C4-2B (cell line): ENCODE results near the gene COA3.

Source experiments
- H3K27ac ChIP-seq: fragments of 450-650 bp; 2 replicates; pipeline ENCODE4 v1.5.1; 2017
- CTCF ChIP-seq: fragments of 450-650 bp; conservative IDR thresholded peaks from 2 replicates; pipeline ENCODE4 v1.5.1; 2017; ENCODE audit warnings: mild to moderate bottlenecking
- ZFX ChIP-seq: fragments of 450-650 bp; IDR thresholded peaks from 2 replicates; pipeline ENCODE4 v1.6.1; 2017

COA3 gene

DNA sequence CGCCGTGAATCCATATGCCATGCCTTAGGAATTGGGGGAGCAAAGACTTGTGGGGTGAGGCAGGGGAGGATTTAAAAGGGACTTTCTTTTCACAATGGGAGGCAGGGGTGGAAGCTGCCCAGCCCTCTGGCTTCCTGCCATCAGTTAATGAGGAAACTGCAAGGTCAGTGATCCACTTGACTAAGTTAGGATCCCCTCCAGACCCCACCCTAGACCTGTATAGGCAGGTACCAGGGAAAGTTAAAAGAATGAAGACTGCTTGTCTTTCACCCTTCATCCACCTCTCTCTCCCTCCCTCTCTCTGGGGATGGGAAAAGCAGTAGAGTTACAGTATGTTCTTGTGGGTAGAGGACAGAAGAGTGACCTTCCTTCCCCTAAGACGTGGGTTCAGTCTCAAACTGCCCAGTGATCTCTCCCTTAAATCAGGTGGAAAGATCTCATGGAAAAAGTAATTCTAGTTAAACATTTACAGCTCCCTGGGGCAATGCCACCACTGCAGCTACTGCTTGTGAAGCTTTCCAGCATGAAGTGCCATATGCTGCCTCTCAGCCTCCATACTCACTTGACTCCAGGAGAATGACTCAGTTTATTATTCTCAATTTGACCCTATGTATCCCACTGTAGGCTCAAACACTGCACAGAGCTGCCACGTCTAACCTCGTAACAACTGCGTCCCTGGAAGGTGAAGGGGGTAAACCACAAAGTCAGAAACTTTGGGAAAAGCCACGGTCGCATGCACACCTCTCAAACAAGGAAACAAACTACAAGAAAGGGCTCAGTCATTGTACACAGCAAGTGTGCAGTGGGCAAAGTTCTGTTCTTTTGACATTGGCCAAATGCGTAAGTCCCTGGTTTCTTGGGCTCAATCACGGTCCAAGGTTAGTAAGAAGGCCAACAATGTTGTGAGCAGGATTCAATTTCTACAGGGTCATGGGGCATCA, 1.2 kb downstream of the COA3 start:
- H3K27ac ChIP-seq, result peak overlapping the region; percentile 61
- TF ChIP-seq ZFX, result no peak
- TF ChIP-seq CTCF, result no peak

DNA sequence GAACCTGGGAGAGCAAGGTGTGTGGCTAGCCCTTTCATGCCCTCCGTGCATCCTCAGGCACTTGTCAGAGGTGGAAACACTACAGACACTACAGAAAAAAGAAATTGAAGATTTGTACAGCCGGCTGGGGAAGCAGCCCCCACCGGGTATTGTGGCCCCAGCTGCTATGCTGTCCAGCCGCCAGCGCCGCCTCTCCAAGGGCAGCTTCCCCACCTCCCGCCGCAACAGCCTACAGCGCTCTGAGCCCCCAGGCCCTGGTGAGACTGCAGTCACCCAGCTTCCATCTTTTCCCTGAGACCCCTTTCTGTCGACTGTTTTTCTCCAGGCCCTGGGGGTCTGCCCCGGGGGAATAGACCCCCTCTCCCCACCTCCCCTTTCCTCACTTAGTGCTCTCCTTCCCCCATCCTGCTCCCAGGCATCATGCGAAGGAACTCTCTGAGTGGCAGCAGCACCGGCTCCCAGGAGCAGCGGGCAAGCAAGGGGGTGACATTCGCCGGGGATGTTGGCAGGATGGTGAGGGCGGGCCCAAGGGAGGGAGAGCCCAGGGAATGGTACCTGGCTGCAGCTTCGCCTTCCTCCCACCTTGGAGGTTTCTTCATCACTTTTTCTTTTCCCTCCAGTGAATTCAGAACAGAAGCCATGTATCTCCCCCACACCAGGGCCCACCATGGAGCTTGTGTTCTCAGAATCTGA, 2.3 kb downstream of the COA3 start:
- TF ChIP-seq CTCF (no peak), ZFX (no peak)
- no peak overlapping the region for H3K27ac ChIP-seq

DNA sequence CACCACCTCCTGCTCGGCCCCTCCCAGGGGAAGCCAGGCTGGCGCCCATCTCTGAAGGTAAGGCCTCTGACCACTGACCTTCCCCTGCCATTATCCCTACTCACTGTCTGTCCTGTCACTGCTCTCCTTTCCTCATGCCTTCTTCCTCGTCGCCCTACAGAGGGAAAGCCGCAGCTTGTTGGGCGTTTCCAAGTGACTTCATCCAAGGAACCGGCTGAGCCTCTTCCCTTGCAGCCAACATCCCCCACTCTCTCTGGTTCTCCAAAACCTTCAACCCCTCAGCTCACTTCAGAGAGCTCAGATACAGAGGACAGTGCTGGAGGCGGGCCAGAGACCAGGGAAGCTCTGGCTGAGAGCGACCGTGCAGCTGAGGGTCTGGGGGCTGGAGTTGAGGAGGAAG, 3.0 kb downstream of the COA3 start:
- no peak for TF ChIP-seq CTCF
- no peak for TF ChIP-seq ZFX
- no peak overlapping the region for H3K27ac ChIP-seq

DNA sequence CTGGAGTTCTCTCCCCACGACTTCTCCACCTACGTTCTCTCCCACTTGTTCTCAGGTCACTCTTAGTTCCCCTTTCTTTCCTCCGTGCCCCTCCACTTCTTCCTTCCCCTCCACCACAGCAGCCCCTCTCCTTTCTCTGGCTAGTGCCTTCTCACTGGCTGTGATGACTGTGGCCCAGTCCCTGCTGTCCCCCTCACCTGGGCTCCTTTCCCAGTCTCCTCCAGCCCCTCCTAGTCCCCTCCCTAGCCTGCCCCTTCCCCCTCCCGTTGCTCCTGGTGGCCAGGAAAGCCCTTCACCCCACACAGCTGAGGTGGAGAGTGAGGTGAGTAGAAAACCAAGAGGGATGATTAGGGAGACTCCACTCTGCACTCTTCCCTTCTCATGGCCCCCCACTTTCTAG, 3.4 kb downstream of the COA3 start:
- no peak for TF ChIP-seq CTCF
- TF ChIP-seq ZFX, result no peak
- no peak overlapping the region for H3K27ac ChIP-seq

- H3K27ac ChIP-seq, result no peak overlapping the region
- TF ChIP-seq ZFX, result no peak
- TF ChIP-seq CTCF, result no peak
Measured at GRCh38 chr17:42792545-42792944, 6.0 kb downstream of the COA3 start.

- no peak overlapping the region for H3K27ac ChIP-seq
- TF ChIP-seq CTCF (no peak), ZFX (no peak)
Measured at GRCh38 chr17:42791948-42792347, 6.6 kb downstream of the COA3 start.

- H3K27ac ChIP-seq, result no peak overlapping the region
- TF ChIP-seq ZFX (no peak), CTCF (no peak)
Measured at GRCh38 chr17:42787266-42787665, 11.2 kb downstream of the COA3 start.
